ENCODE data around the gene BRCA1. TPM values are rescaled to one million over a fixed set of nuclear protein-coding genes. Genes with fewer than 3 reads are reported as not detected.

BRCA1 gene
- total and polyA plus RNA-seq, 8 donors, result 10.3 to 24.4 (median 18.4) TPM

GRCh38 chr17:43151880-43152456, 26.8 kb upstream of the BRCA1 start:
- Histone ChIP-seq H3K27me3 (no peaks in the 10 kb centered on the region), H3K4me1 (no peaks in the 10 kb centered on the region), H3K27ac (no peak overlapping the region), H3K4me3 (no peak overlapping the region), H3K36me3 (no peaks in the 10 kb centered on the region), H3K9me3 (no peaks in the 10 kb centered on the region)
- TF ChIP-seq CTCF (IDR thresholded peaks at IDR 0.05), result no peak
- intact Hi-C loops (cut with DNase I), result no loop called here
- peak; percentile 96 for ATAC-seq
- peak in 1 of 4 donors; percentile 38 for DNase-seq

GRCh38 chr17:43146649-43147048, 21.5 kb upstream of the BRCA1 start:
- DNase-seq (no peak), ATAC-seq (no peak)
- no peaks in the 10 kb centered on the region for H3K27me3 ChIP-seq
- H3K9me3 ChIP-seq, result no peaks in the 10 kb centered on the region
- no peak overlapping the region for H3K27ac ChIP-seq
- no peak for TF ChIP-seq CTCF (IDR thresholded peaks at IDR 0.05)
- peaks cover 0 to 21% of the 10 kb centered on the region in 2 donors for H3K36me3 ChIP-seq
- no peaks in the 10 kb centered on the region for H3K4me1 ChIP-seq
- intact Hi-C loops (cut with DNase I), result no loop called here
- H3K4me3 ChIP-seq, result no peak overlapping the region

GRCh38 chr17:43143201-43143600, 18.0 kb upstream of the BRCA1 start:
- peaks cover 0 to 8% of the 10 kb centered on the region in 2 donors for H3K4me1 ChIP-seq
- DNase-seq (peak in 1 of 4 donors; percentile 46), ATAC-seq (no peak)
- no peaks in the 10 kb centered on the region for H3K9me3 ChIP-seq
- H3K4me3 ChIP-seq, result no peak overlapping the region
- no peak for TF ChIP-seq CTCF (IDR thresholded peaks at IDR 0.05)
- H3K36me3 ChIP-seq, result peaks cover 0 to 21% of the 10 kb centered on the region in 2 donors
- no peak overlapping the region for H3K27ac ChIP-seq
- intact Hi-C loops (cut with DNase I), result no loop called here
- H3K27me3 ChIP-seq, result no peaks in the 10 kb centered on the region

- intact Hi-C loops (cut with DNase I), result no loop called here
- H3K27me3 ChIP-seq, result no peaks in the 10 kb centered on the region
Observed at GRCh38 chr17:43142153-43142552, 17.0 kb upstream of the BRCA1 start.

More at GRCh38 chr17:43142153-43142552, 17.0 kb upstream of the BRCA1 start:
- Histone ChIP-seq H3K4me3 (no peak overlapping the region), H3K27ac (no peak overlapping the region), H3K4me1 (peaks cover 0 to 8% of the 10 kb centered on the region in 2 donors), H3K36me3 (peaks cover 0 to 21% of the 10 kb centered on the region in 2 donors), H3K9me3 (no peaks in the 10 kb centered on the region)
- no peak for TF ChIP-seq CTCF (IDR thresholded peaks at IDR 0.05)
- ATAC-seq, result no peak
- no peak for DNase-seq
